IPS-20b (cell line): ENCODE data around the gene PALB2.
"Not testable (repeated sequence)": the region's sequence is repeated elsewhere in the genome, so short reads cannot be mapped to it uniquely, and the experiment has no call there.

Source experiments
- H3K27ac ChIP-seq: one replicate; pipeline ENCODE4 v1.5.1; 2013; ENCODE audit warnings: low read length
- H3K27me3 ChIP-seq: 2 replicates; pipeline ENCODE4 v1.6.1; 2013; ENCODE audit warnings: mild to moderate bottlenecking, low read length, inconsistent platforms; ENCODE audit not compliant: insufficient read depth
- H3K36me3 ChIP-seq: 2 replicates; pipeline ENCODE4 v1.6.1; 2013; ENCODE audit warnings: low read depth, mild to moderate bottlenecking, inconsistent platforms, low read length, moderate library complexity; ENCODE audit not compliant: insufficient read depth
- H3K4me1 ChIP-seq: 2 replicates; pipeline ENCODE4 v1.6.1; 2013; ENCODE audit warnings: mild to moderate bottlenecking, control low read depth, inconsistent platforms, low read length, moderate library complexity; ENCODE audit not compliant: insufficient read depth
- H3K4me3 ChIP-seq: 2 replicates; pipeline ENCODE4 v1.5.1; 2013; ENCODE audit warnings: mild to moderate bottlenecking, low read length, inconsistent platforms
- H3K9ac ChIP-seq: 2 replicates; pipeline ENCODE4 v1.6.1; 2013; ENCODE audit warnings: low read depth, mild to moderate bottlenecking, inconsistent platforms, low read length, moderate library complexity
- H3K9me3 ChIP-seq: 2 replicates; pipeline ENCODE4 v1.6.1; 2013; ENCODE audit warnings: mild to moderate bottlenecking, low read depth, low read length, inconsistent platforms; ENCODE audit not compliant: insufficient read depth

The PALB2 gene

DNA sequence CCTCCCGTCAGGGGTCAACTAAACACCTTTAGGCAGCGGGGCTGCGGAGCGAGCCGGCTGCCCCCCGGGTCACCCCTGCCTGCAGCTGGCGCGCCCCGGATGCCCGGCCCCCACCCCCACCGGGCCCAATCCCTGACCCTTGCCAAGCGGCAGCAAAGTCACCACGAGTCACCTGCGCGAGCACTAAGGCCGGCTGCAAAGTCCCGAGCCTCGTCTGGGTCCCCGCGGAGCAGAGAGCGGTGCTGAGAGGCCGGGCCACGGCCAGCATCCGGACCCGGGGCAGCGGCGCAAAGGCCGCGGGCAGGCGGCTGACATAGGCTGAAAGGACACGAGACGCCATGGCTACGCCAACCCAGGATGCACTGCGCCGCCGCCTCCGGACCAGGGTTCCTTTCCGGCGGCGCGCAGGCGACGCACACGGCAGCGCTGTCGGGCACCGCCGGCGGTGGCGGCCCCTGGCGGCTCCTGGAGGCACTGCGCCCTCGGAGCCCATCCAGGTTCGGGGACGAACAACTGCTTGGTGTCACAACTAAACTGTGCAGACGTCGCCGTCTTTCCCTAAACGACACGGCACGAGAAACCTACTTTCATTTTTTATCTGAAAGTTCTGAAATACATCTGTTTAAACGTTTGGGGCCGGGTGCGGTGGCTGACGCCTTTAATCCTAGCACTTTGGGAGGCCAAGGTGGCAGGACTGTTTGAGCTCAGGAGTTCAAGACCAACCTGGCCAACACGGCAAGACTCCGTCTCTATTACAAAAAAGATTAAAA is 45.0 kb downstream of the PALB2 start, which contains the start of gene NDUFAB1:
Gene NDUFAB1, minus strand, starts transcription at position 366 of the 770 bp plus-strand sequence. Its CDS starts 26 bp downstream, at position 340.
- peak within 1 kb of the TSS; percentile 99 for H3K4me3 ChIP-seq

DNA sequence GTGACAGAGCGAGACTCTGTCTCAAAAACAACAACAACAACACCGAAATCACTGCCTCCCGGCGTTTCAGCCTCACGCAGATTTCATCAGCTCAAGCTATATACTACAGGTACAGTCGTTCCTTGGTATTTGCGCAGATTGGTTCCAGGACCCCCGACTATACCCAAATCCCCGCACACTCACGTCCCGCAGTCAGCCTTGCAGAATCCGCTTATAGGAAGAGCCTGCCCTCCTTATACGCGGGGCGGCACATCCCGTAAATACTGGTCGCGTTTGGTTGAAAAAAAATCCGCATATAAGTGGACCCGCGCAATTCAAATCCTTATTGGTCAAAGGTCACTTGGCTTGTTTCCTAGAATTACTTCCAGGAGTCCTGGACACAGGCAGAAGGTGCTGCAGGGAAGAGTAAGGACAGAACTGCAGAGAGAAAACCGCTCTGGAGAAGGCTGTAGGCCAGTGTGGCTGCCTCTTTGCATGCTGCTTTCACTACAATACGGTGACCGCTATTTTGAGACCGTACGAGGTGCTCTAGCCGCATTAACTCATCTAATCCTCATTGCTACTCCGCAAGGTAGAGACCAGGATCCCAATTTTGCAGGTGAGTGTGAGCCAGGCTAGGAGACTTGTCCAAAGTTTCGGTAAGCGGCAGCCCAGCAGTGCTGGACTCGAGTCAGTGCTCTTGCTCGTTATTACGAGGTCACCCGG is 45.7 kb downstream of the PALB2 start:
- H3K9me3 ChIP-seq: no peaks in the 10 kb centered on the region
- H3K9ac ChIP-seq: peak overlapping the region; percentile 97
- peaks cover 13% of the 10 kb centered on the region for H3K4me1 ChIP-seq
- H3K4me3 ChIP-seq: peak overlapping the region; percentile 99
- no peaks in the 10 kb centered on the region for H3K27me3 ChIP-seq
- peak overlapping the region; percentile 72 for H3K27ac ChIP-seq
- peaks cover 34% of the 10 kb centered on the region for H3K36me3 ChIP-seq

More for the DNA sequence above, 45.0 kb downstream of the PALB2 start, which contains the start of gene NDUFAB1:
- Histone ChIP-seq H3K27me3 (no peaks in the 10 kb centered on the region), H3K9me3 (no peaks in the 10 kb centered on the region), H3K9ac (peak within 1 kb of the TSS; percentile 97), H3K4me1 (peaks cover 17% of the 10 kb centered on the region), H3K27ac (peak within 1 kb of the TSS; percentile 72), H3K36me3 (peaks cover 28% of the 10 kb centered on the region)

DNA sequence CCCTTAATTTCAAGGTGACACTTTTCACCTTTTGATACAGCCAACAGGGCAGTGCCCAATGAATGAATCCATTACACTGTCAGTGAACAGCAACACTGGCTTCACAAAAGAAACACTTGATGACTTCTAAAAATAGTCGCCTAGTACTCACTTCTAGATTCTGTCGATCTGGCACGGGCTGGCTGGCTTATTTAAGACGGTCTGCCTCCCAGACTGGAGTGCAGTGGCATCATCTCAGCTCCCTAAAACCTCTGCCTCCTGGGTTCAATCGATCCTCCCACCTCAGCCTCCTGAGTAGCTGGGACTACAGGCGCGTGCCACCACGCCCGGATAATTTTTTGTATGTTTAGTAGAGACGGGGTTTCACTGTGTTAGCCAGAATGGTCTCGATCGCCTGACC is 46.9 kb downstream of the PALB2 start:
- peaks cover 10% of the 10 kb centered on the region for H3K4me1 ChIP-seq
- no peaks in the 10 kb centered on the region for H3K27me3 ChIP-seq
- no peak overlapping the region for H3K9ac ChIP-seq
- peaks cover 47% of the 10 kb centered on the region for H3K36me3 ChIP-seq
- H3K27ac ChIP-seq: no peak overlapping the region
- H3K9me3 ChIP-seq: no peaks in the 10 kb centered on the region
- no peak overlapping the region for H3K4me3 ChIP-seq

DNA sequence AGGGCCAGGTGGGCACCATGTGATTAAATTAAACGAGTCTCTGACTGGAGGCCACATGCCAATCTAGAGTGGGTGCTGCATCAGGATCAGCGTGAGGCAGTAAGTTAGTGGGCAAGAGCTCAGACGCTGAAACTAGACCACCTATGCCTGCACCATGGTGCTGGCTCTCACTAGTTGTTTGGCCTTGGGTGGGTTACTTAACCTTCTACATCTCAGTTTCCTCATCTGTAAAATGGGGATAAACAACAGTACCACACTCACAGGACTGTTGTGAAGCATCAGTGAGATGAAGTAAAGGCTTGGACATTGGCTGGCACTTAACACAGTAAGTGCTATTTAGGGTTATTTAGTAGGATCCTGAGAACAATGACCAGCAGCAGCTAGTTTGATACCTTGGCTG is 50.9 kb downstream of the PALB2 start:
- H3K9ac ChIP-seq: no peak overlapping the region
- H3K27ac ChIP-seq: no peak overlapping the region
- no peak overlapping the region for H3K4me3 ChIP-seq
- H3K36me3 ChIP-seq: peaks cover 83% of the 10 kb centered on the region
- no peaks in the 10 kb centered on the region for H3K4me1 ChIP-seq
- no peaks in the 10 kb centered on the region for H3K9me3 ChIP-seq
- H3K27me3 ChIP-seq: no peaks in the 10 kb centered on the region

DNA sequence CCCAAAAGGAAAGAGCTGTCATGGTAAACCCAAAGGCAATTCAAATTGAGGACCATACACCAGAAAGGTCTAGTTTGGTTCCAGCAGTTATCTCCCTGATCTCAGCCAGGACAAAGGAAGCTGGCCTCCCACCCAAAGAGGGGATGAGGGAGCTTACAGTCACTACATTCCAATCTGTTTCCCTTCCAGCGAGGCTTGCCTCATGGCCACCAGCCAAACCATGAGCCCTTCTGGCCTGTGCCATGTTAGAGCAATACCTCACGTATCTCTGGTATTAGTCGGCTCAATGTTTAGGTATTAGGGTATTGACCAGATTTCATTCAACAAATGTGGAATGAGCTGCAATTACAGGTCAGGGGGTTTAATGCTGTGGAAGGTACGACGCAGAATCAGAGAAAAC is 53.4 kb downstream of the PALB2 start:
- peaks cover 83% of the 10 kb centered on the region for H3K36me3 ChIP-seq
- H3K9me3 ChIP-seq: no peaks in the 10 kb centered on the region
- no peaks in the 10 kb centered on the region for H3K4me1 ChIP-seq
- H3K9ac ChIP-seq: no peak overlapping the region
- H3K27me3 ChIP-seq: no peaks in the 10 kb centered on the region
- H3K27ac ChIP-seq: no peak overlapping the region
- H3K4me3 ChIP-seq: no peak overlapping the region

DNA sequence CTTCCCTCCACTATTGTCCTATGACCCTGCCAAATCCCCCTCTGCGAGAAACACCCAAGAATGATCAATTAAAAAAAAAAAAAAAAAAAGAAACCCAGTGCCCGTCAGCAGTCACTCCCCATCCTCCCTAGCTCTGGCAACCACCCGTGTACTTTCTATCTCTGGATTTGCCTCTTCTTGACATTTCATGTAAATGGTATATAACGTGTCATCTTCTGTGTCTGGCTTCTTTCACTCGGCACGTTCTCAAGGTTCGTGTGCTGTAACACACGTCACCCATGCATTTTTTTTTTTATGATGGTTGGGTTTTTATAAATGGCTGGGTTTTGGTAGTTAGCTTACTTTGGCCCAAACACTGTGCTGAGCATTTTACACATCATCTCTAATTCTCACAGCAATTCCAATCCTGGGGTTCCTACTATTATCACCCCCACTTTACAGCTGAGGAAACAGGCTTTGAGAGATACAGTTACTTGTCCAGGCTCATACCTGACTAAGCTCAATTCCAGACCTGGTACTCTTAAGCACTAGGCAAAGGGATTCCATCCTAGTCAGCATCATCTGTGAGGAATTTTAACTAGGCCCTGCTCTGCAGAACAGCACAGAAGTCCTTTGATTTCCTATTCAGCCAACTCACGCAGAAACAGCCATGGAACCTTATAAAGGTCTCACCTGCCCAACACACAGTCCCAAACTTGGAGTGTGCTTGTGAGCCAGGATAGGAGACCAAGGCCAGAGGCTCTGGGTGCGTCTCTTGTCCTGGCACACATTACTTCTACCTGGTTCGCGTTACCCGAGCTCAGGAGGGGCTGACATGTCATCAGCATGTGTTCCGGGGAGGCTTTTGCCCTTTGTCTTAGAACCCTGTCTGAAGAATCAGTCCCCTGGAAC is 56.7 kb downstream of the PALB2 start:
- Histone ChIP-seq H3K4me1 (no peaks in the 10 kb centered on the region), H3K27me3 (no peaks in the 10 kb centered on the region), H3K4me3 (no peak overlapping the region), H3K36me3 (peaks cover 81% of the 10 kb centered on the region), H3K9me3 (no peaks in the 10 kb centered on the region), H3K27ac (no peak overlapping the region), H3K9ac (no peak overlapping the region)

DNA sequence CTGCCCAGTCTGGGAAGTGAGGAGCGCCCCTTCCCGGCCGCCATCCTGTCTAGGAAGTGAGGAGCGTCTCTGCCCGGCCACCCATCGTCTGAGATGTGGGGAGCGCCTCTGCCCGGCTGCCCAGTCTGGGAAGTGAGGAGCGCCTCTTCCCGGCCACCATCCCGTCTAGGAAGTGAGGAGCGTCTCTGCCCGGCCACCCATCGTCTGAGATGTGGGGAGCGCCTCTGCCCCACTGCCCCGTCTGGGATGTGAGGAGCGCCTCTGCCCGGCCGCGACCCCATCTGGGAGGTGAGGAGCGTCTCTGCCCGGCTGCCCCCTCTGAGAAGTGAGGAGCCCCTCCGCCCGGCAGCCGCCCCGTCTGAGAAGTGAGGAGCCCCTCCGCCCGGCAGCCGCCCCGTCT is 57.8 kb downstream of the PALB2 start:
- H3K36me3 ChIP-seq: peaks cover 79% of the 10 kb centered on the region
- H3K9ac ChIP-seq, H3K27me3 ChIP-seq, H3K27ac ChIP-seq, H3K4me1 ChIP-seq, H3K9me3 ChIP-seq, H3K4me3 ChIP-seq: not testable (repeated sequence)

DNA sequence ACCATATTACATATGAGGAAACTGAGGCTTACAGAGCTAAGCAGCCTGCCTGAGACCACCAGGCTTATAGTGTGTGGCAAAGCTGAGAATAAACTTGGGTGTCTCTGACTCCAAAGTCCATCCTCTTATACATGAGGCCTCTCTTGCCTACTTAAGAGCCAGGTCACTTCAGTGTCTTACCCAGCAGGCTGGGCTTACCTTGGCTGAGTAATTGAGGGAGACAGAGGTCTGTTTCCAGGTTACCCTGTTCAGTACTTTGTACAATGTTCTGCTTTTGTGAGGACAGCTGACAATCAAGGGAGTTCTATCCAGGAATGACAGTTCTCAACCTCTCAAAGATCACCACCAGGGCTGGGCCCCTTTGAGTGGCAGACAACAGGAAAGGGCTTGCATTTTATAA is 59.3 kb downstream of the PALB2 start:
- peaks cover 70% of the 10 kb centered on the region for H3K36me3 ChIP-seq
- H3K27me3 ChIP-seq: no peaks in the 10 kb centered on the region
- no peaks in the 10 kb centered on the region for H3K4me1 ChIP-seq
- H3K9ac ChIP-seq: no peak overlapping the region
- H3K4me3 ChIP-seq: no peak overlapping the region
- no peak overlapping the region for H3K27ac ChIP-seq
- no peaks in the 10 kb centered on the region for H3K9me3 ChIP-seq

DNA sequence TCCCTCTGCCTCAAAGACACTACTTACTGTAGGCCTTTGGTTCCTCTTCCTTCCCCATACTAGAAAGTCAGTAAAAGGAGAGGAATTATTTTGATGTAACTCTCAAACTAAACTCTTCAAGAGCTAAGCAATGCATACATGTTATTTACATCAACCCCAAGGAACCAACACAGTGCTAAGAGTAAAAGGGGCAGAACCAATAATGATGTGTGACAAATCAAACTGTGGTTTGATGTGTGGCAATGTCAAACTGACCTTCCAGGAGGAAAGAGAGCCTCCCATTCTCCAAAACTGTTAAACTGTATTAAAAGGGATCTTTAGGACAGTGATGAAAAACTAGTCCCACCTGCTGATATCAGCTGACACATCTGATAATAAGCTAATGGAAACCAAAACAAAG is 60.7 kb downstream of the PALB2 start:
- no peaks in the 10 kb centered on the region for H3K27me3 ChIP-seq
- H3K4me1 ChIP-seq: no peaks in the 10 kb centered on the region
- no peak overlapping the region for H3K27ac ChIP-seq
- H3K36me3 ChIP-seq: peaks cover 68% of the 10 kb centered on the region
- no peak overlapping the region for H3K9ac ChIP-seq
- no peaks in the 10 kb centered on the region for H3K9me3 ChIP-seq
- no peak overlapping the region for H3K4me3 ChIP-seq

DNA sequence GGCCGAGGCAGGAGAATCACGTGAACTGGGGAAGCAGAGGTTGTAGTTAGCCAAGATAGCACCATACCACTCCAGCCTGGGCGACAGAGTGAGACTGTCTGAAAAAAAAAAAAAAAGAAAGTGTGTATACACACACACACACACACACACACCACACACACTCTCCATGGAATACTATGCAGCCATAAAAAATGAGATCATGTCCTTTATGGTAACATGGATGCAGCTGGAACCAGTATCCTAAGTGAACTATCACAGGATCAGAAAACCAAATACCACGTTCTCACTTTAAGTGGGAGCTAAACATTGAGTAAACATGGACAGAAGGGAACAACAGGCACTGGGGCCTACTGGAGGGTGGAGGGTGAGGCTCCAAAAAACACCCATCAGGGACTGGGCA is 61.7 kb downstream of the PALB2 start:
- no peak overlapping the region for H3K9ac ChIP-seq
- H3K9me3 ChIP-seq: no peaks in the 10 kb centered on the region
- no peaks in the 10 kb centered on the region for H3K27me3 ChIP-seq
- no peak overlapping the region for H3K27ac ChIP-seq
- no peak overlapping the region for H3K4me3 ChIP-seq
- H3K4me1 ChIP-seq: no peaks in the 10 kb centered on the region
- peaks cover 67% of the 10 kb centered on the region for H3K36me3 ChIP-seq

DNA sequence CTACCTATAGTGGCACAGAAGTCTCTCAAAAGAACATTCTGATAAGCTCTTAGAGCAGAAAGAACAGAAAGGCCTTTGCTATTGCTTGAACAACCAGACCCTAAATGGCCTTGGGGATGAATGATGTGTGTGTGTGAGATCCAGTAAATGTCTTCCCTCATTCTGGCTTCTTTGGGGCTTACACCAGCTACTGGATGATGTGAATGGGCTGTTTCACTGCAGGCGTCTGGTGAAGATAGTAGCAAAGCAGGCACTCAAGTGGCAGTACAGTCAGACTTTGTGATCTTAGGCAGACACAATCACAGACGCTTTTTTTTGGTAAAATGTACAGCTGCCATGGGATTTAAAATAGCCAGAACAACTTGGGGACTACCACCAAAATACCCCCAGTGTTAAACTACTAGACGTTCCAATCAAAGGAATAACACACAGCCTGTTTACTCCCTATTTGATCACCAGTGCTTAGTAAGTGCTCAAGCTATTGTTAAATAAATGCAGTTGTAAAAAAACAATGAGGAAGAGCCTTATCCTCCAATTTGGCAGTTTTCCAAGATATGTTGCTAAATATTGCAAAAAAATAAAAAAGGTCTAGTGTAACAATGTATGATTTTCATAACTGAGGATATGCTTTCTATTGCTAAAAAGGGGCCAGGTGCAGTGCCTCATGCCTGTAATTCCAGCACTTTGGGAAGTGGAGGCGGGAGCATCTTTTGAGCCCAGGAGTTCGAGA is 62.8 kb downstream of the PALB2 start:
- H3K9me3 ChIP-seq: no peaks in the 10 kb centered on the region
- no peak overlapping the region for H3K27ac ChIP-seq
- no peak overlapping the region for H3K4me3 ChIP-seq
- H3K36me3 ChIP-seq: peaks cover 75% of the 10 kb centered on the region
- no peaks in the 10 kb centered on the region for H3K27me3 ChIP-seq
- no peak overlapping the region for H3K9ac ChIP-seq
- H3K4me1 ChIP-seq: no peaks in the 10 kb centered on the region
